ENCODE data around the gene DNM3.
A peak's percentile ranks its signal among the peaks of the same experiment; 100 is the strongest.

The DNM3 gene

GRCh38 chr1:172398970-172399755, 557.9 kb downstream of the DNM3 start:
- H3K4me3 ChIP-seq (ENCODE audit: low read length): no peak overlapping the region
- DNase-seq (ENCODE audit: low read depth): peak; percentile 75
- TF ChIP-seq CTCF (IDR thresholded peaks at IDR 0.05; ENCODE audit: insufficient read depth, low read depth, low read length, missing control alignments): peak; percentile 41

- no peak for DNase-seq (ENCODE audit: low read depth)
- no peak overlapping the region for H3K4me3 ChIP-seq (ENCODE audit: low read length)
- TF ChIP-seq CTCF (IDR thresholded peaks at IDR 0.05; ENCODE audit: insufficient read depth, low read depth, low read length, missing control alignments): no peak
Measured at GRCh38 chr1:172399756-172400721, 558.7 kb downstream of the DNM3 start.

- H3K4me3 ChIP-seq (ENCODE audit: low read length): no peak overlapping the region
- TF ChIP-seq CTCF (IDR thresholded peaks at IDR 0.05; ENCODE audit: insufficient read depth, low read depth, low read length, missing control alignments): no peak
- DNase-seq (ENCODE audit: low read depth): no peak
Measured at GRCh38 chr1:172400722-172401105, 559.4 kb downstream of the DNM3 start.

- no peak for DNase-seq (ENCODE audit: low read depth)
- no peak overlapping the region for H3K4me3 ChIP-seq (ENCODE audit: low read length)
- TF ChIP-seq CTCF (IDR thresholded peaks at IDR 0.05; ENCODE audit: insufficient read depth, low read depth, low read length, missing control alignments): no peak
Measured at GRCh38 chr1:172401477-172401876, 560.2 kb downstream of the DNM3 start.

- H3K4me3 ChIP-seq (ENCODE audit: low read length): no peak overlapping the region
- peak; percentile 18 for TF ChIP-seq CTCF (IDR thresholded peaks at IDR 0.05; ENCODE audit: insufficient read depth, low read depth, low read length, missing control alignments)
- DNase-seq (ENCODE audit: low read depth): no peak
Measured at GRCh38 chr1:172401892-172402291, 560.6 kb downstream of the DNM3 start.

- TF ChIP-seq CTCF (IDR thresholded peaks at IDR 0.05; ENCODE audit: insufficient read depth, low read depth, low read length, missing control alignments): no peak
- no peak for DNase-seq (ENCODE audit: low read depth)
- H3K4me3 ChIP-seq (ENCODE audit: low read length): no peak overlapping the region
Measured at GRCh38 chr1:172402878-172403569, 561.7 kb downstream of the DNM3 start.

Measured in epithelial cell of esophagus (primary cell).